Epidermal melanocyte (primary cell): ENCODE measurements around the gene RGS3.
"Not testable (repeated sequence)": the region's sequence is repeated elsewhere in the genome, so short reads cannot be mapped to it uniquely, and the experiment has no call there.

Source experiments
- DNase-seq: peaks from one replicate; pipeline ENCODE4 v3.0.0; 2011; ENCODE audit warnings: low spot score; ENCODE audit not compliant: insufficient read length

Gene RGS3

DNA sequence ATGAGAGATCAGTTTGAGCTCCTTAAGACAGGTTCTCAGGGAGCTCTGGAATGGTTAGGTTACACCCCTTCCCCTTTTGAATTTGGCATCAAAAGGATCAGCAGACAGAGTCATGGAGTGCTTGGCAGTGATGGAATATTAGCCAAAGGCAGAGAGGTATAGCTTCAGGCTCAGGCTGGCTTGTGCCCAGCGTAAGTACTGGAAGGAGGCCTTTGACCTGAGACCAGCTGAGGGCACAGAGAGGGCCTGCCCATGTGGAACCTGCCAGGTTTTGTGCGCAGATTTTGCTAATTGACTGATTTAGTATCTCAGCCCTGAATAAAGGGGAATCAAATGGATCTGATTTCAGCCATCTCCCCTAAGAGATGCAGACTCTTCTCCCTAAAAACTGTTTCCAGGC lies 81.5 kb downstream of the RGS3 start:
- no peak for DNase-seq

DNA sequence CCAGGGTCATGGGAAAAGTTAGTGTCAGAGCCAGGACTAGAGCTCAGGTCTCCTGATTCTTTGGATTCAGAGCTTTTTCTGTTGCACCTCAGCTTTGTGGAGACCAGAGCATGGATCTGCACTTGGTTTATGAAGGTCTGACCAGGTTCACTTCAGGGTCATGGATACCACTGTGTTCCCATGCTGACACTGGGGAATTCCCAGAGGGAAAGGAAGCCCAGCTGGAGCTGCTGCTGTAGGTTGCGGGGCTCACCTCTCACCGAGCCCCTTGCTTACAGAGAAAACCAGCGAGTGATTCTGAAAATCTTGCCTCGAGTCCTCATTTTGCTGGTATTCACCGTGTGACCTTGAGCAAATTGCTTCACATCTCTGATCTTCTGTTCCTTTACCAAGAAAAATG lies 83.0 kb downstream of the RGS3 start:
- no peak for DNase-seq

DNA sequence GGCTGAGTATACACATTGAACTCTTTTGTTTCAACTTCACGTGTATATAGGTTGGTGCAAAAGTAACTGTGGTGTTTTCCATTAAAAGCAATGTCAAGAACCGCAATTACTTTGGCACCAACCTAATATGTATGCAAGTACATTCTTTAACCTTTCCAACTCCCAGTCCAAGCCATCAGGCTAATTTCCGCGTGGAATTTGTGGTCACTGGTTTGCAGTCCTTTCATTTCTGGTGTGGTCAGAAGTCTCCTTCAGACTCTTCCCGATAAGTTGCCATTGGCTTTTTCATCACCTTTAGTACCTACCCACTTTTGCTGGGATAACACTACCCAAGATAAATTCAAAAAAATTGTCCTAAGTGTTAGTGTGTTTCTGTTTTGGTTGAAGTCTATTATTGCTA lies 84.0 kb downstream of the RGS3 start:
- DNase-seq = no peak

DNA sequence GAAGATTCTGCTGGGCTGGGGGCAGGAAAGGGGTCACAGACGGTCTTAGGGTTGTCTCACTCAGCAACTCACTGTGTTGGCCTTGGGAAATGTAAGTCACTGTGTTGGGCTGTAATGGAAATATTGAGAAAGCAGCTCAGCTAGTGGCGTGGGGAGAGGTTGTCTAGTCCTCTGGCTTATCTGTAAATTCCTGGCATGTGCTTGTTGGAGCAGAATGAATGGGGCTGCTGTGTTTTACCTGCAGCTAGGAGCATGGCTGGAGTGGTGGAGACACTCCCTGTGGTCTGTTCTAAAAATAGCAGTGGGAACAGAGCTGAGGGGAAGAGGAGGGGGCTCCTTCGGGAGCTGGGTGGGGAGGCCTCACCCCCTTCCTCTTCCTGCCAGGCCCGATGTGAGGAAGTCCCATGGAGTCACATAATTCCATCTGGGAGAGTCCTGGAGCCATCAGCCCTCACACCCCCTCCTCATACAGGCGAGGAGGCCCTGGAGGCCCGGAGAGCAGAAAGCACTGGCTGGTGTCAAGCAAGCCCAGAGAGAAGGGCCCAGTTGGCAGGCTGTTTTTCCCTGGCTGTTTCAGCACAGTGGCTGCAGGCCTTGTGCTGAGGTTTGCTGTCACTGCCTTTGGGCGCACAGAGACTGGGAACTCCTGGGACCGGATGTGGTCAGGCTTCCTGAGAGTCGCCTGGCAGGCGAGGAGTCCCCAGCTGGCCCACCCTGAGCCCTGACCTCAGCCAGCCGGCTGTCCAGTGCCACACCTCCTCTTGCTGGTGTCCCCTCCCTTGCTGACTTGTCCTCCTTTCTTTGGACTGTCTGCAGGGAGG lies 84.9 kb downstream of the RGS3 start:
- DNase-seq = peak; percentile 41

DNA sequence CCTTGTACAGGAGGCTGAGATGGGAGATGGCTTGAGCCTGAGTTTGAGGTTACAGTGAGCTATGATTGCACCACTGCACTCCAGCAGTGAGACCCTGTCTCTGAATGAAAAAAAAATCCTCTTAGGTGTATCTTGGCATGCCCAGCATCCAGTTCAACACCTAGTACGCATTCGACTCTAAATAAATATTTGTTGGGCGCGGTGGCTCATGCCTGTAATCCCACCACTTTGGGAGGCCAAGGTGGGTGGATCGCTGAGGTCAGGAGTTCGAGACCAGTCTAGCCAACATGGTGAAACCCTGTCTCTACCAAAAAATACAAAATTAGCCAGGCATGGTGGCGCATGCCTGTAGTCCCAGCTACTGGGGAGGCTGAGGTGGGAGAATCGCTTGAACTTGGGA lies 86.4 kb downstream of the RGS3 start:
- not testable (repeated sequence) for DNase-seq

DNA sequence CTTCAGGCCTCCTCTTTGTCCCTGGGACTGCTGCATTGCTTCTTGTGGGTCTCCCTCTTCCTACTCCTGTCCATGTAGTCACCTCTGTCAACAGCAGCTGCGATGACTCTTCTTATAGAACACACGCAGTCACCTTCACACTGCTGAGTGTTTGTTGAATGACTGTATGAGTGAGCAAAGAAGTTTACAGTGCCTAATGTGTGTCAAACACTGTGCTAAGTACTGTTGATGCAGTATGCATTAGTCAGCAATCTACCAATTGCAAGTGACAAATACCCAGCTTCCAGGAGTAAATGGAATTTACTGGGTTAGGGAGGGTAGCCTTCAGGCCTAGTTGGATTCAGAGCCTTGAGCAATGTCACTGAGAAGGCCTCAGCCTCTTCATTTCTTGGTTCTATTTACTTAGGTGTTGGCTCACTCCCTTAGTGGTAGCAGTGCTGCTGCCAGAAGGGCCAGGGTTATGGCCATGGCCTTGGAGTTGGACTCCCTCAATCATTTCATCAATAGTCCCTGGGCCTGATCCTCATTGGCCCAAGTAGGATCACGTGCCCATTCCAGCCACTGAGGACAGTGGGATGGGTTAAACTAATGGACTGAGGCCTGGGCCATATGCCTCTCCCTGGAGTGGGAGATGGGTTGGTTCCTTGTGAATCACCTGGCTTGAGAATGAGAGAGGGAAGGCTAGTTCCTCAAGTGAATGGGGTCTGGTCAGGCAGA lies 93.5 kb downstream of the RGS3 start:
- no peak for DNase-seq

DNA sequence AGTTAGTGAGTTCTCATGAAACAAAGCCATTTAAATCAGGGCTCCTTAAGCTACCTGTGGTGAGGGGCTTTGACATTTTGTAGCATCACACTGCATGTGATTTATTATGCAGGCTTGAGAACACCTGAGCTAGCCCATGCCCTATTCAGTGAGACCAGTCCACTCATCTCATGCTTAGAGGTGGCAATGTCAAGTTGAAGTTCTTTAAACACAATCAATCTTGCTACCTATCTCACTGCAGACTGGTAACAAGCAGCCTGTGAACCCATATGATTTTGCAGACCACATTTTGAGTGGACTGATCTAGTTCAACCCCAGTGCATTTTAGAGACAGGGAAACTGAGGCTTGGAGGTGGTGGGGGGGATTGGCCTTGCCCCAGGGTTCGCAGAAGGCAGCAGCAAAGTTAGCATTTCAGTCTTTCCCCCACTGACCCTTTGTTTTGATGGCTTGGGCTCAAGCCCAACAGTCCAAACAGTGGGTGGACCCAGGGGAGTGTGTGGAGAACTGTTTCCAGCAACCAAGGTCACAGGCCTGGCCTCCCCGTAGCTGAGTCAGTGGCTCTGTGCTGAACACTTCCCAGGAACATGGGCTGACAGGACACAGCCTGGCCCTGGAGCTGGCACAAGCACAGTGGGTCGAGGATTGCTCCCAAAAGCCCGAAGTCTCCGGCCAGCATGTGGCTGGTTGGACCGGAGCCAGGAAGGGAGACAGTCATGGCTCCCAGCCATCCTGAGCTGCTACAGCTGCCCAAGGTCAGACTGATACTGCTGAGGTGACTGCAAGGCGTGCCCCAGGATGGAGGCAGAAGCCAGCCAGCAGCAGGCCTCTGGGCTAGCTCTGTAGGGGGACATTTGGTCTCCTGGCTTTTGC lies 95.3 kb downstream of the RGS3 start:
- DNase-seq = no peak

DNA sequence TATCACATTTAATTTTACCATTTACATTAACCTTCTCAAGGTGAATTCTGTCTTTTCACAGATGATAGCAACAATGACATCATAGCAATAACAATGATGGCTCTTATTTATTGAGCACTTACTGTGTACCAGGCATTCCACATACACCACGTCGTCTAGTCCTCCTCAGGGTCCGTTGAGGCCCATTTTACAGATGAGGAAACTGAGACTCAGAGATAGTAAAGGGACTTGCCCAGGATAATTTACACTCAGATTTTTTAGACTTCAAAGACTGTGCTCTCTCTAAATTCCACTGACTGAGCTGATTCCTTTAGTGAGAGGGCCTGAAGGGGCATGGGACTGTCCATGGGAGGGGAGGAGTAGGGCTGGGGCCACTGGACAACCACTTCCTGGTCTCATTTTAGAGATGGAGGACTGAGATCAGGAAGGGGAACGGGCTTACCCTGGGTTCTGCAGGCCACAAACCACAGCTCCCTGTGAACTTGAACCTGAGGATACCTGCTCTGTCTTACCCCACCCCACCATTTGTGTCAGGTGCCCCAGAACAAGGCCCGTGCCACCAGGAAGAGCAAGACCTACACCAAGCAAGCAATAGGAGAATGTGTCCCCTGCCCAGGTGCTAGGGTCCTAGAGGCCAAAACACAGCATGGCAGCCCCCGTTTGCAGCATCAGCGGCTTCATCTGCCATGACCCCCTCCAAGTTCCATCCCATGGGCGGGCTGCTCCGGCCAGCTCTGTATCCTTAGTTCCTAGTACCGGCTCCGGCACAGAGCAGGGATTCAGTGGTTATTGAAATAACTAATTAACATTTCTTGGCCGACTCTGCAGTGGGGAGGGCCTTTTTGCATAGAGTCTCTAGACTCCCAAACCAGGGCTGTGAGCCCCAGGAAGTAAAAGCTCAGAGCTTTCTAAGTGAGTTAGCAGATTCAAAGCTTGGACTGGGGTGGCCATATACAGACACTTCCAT lies 96.6 kb downstream of the RGS3 start:
- DNase-seq = no peak

DNA sequence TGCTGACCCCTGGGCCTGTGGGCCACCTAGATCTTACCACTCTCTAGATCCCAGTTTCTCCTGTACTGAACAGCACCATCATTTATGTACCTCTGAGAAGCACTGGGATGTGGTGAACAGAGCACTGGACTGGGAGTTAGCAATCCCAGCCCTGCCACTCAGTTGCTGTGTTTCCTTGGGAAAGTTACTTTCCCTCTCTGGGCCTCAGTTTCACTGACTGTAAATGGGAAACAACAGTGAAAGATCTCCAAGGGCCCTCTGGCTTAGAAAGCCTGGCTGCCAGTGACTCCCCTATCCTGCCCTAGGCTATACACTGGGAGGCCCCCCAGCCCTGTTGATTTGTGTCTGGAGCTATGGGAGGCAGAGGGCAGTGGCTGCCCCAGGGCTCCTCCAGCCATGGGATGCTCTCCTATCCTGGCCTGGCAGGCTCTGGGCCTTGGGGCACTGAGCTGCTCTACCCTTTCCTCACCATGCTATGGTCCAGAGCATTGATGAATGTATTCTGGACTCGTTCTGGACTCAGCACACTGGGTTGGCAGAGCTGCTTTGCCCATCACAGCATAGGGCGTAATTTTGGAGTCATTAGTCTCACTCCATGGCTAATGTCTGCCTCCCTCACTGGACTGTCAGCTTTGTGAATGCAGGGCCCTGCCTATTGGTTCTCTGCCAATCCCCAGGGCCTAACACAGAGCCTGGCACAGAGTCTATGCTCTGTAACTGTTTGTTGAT lies 99.3 kb downstream of the RGS3 start:
- DNase-seq = no peak

DNA sequence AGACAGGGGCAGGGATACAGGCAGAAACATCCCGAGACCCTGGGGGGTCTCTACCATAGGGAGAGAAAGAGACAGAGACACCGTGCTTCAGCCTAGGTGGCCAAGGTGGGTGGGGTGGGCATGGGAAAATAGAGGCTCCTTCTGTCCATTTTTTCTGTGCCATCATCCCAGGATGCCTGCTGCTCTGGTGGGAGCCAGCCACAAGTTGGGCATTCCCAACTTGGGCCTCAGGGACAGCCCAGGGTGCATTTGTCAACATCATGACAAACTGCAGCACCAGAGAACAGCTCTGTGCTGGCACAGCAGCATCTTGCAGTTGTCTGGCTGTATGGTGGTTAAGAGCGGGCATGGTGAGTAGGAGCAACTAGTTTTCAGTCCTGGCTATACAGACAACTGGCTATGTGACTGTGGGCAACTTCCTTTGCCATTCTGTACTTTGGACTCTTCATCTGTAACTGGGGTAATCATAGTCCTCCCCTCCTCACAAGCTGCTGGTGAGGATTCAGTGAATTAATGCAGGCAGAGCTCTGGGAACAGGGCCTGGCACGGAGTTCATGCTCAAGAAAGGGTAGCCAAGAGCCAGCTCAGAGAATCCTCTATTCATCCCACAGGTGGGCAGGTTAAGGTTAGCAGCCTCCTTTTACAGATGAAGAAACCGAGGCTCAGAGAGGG lies 100.4 kb downstream of the RGS3 start:
- DNase-seq = no peak

DNA sequence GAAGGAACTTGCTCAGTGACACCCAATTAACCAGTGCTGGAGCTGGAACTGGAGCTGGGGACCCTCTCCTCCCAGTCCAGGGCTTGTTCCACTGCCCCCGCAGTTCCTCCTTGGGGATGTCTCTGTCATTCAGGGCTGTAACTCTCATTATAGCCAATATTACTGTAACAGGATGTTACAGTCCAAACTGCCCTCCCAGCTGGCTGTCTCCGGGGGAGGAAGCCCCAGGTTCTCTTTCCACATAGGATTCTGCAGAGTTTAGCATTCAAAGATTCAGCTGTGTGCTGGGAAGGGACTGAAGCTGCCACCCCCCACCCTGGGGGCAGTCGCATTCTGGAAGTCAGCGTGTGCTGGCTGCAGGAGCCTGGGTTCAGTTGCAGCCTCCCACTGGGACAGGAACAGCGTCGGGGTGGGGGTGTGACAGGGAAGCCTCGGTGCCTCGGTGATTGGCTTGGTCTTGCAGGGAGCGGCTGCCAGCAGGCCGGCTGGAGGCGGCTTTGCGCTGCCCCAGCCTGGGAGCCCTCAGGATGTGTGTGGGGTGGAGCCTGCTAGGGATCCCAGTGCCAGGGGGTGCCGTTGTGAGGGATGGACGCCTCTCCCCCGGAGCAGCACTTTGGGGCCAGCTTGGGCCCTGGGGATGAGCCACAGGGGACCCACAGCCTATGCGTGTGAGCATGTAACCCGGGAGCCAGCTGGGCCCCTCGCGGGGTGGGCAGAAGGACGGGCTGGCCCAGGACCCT lies 101.1 kb downstream of the RGS3 start:
- DNase-seq = peak; percentile 84

DNA sequence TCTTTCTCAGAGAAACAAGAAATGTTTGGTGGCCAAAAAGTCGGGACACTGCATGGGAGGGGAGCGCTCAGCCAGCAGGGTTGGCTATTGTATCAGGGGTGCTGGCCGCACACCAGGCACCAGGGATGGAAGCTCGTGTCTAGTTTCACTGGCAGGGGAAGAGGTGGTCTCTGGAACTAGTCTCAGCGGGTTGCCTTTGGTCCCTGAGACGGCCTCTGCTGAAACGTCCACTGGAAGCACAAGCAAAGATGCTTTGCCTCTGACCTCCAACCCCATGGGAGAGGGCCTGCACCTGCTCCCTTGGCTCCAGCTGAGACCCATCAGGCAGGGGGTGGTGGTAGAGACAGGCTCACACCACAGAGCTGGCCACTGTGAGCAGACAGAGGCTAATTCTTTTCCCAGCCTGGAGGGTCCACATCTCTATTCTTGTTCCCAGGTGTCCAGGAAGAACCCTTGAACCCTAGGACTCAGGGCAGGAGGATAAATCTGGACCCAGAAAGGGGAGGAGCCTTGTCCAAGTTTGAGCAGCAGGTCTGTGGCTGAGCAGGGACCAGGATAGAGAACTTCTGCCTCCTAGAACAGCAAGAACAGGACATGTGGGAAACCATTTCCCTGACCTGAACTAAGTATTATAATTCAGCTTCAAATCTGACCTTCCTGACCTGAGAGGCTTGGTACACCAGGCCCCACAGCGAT lies 102.6 kb downstream of the RGS3 start:
- DNase-seq = no peak

DNA sequence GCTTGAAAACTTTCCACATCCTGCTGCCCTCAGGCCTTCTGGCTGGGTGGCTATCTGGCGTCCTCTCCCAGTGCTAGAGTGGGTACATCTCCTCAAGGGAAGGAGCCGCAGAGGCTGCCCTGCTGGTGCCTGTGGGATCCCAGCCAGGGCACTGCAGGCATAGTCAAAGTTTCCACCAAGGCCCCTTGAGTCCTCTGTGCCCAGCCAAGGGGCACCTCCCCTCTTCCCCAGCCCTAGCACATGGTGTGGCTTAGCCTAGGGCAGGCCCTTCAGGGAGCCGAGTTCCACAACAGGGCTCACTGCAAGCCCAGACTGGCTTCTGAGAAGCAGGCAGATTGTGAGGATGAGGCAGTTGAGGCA lies 103.2 kb downstream of the RGS3 start:
- DNase-seq = peak; percentile 40

DNA sequence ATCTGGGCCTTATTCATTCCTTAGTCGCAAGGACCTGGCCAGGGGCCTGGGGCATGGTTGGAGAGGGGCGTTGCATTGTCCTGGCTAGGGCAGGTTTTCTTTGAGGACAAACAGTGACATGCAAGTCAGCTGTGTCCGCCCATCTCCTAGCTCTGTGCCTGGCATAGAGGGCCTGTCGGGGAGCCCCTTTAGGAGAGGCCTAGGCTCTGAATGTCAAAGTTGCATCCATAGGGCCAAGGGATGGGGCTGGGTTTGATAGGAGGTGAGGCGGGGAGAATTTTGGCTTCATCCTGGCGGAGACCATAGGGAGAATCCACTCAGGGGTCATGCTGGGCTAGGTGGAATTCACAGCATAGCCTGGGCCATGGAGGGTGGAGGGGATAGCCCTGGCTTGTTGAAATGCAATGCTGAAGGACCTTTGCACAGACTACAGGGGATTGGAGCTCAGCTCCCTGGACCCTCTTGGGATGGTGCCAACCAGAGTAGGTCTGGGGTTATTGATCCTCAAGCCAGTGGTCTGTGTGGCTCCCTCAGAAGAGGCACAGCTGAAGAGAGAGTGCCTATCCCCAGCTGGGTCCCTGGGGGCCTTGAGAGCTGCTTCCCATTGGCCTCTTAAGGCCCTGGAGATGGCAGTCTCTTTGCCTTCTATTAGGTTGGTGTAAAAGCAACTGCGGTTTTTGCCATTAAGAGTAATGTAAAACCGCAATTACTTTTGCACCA lies 104.0 kb downstream of the RGS3 start:
- no peak for DNase-seq

DNA sequence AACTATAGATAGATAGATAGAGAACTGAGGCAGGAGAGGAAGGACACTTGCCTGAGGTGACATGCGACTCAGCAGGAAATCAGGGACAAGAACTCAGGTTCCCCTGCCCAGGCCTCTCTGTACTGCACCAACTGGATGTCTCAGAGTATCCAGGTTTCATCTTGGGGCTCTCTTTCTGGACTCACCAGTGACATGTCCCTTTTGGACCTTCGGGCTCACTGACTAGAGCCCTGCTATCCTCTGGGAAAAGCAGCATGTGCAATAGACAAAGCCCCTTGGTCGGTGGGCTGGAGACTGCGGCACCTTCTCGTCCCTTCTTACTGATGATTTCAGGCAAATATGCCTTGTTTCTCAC lies 104.5 kb downstream of the RGS3 start:
- DNase-seq = no peak

DNA sequence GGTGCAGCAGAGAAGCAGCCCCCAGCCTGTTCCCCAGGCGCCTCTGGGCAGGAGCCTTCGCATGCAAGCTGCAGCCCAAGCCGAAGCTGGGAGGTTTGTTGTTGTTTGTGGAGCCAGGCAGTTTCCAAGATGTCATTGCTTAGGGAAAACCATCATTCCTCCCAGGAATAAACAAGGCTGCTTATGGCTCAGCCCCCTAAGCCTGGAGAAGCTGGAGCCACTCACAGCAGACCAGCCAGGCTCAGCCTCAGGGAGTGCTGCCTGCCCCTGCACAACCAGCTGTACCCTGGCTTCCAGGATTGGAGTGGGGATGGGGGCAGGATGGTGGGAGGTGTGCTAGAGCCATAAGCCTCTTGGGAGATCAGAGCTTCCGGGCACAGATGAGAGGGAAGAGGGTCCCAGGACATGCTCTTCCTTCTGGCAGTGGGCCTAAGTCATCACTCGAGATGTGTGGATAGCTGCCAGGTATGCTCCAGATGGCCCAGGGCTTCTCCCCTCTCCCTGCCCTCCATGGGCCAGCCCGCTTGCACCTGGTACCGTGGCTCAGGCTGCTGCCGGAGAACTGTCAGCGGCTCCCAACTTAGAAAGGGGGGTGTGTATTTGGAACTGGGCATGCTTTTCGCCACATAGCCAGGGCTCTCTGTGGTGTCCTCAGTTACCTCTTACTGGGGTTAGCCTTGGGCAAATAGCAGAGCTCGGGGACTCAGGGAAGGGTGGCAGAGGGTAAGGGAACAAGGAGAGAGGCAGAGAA lies 105.2 kb downstream of the RGS3 start:
- no peak for DNase-seq

DNA sequence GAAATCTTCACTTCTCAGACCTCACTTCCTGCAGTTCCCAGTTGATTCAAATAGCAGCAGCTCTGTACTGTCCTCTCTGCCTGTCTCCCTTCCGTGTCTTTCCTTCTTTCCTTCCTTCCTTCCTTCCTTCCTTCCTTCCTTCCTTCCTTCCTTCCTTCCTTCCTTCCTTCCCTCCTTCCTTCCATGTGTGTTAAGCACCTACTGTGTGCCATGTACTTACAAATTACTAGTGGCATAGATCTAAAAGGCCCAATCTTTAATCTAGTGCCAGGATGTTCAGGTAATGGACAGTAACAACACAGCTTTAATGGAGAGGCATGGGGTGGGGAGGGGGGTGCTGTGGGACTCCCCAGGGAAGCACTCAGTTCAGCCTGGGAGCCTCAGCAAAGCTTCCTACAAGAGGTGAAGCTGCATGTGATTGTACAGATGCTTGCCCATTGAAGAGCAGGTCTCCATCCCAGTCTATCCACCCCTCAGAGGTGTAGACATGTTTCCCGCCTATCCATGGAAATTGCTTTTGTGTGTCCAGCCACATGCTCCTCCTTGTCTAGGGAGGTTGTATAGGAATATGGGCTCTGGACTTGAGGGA lies 106.0 kb downstream of the RGS3 start:
- DNase-seq = no peak
